Measurements from ENCODE around the gene AP2A1.

- no peak for TF ChIP-seq POLR2A (IDR thresholded peaks at IDR 0.05)
- no peak for TF ChIP-seq CTCF (IDR thresholded peaks at IDR 0.05)
These were observed 17.6 kb upstream of the AP2A1 start for GRCh38 chr19:49749055-49749716.
